WI38 (cell line): ENCODE measurements around the gene ZER1.

Experiments used
- H3K4me3 ChIP-seq: 2 replicates; pipeline ENCODE4 v1.5.1; 2011; ENCODE audit warnings: low read depth, mild to moderate bottlenecking, control low read depth, low read length
- TF ChIP-seq, protein P1 (sequence below): IDR thresholded peaks from 2 replicates; pipeline ENCODE4 v1.5.1; 2012; ENCODE audit warnings: low read depth, mild to moderate bottlenecking, control low read depth, low read length

Gene ZER1

DNA sequence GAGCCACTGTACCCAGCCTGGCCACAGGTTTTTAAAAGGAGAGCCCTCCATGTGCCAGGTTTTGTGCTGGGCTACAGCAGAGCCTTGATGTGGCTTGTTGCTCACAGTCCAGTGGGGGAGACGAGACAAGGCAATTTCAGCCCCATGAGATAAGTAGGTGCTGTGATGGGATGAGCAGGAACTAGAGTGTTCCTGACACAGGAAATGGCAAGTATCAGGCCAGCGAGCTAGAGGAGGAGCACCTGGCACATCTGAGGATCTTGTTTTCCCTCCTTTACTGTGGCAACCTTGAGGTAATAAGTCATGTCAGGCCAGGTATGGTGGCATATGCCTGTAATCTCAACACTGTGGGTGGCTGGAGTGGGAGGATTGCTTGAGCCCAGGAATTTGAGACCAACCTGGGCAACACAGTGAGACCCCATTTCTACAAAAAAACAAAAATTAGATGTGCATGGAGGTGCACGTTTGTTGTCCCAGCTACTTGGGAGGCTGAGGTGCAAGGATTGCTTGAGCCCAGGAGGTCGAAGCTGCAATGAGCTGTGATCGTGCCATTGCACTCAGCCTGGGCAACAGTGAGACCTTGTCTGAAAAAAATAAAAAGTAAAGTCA is 44.0 kb downstream of the ZER1 start:
- H3K4me3 ChIP-seq = no peak overlapping the region
- TF ChIP-seq, protein P1, sequence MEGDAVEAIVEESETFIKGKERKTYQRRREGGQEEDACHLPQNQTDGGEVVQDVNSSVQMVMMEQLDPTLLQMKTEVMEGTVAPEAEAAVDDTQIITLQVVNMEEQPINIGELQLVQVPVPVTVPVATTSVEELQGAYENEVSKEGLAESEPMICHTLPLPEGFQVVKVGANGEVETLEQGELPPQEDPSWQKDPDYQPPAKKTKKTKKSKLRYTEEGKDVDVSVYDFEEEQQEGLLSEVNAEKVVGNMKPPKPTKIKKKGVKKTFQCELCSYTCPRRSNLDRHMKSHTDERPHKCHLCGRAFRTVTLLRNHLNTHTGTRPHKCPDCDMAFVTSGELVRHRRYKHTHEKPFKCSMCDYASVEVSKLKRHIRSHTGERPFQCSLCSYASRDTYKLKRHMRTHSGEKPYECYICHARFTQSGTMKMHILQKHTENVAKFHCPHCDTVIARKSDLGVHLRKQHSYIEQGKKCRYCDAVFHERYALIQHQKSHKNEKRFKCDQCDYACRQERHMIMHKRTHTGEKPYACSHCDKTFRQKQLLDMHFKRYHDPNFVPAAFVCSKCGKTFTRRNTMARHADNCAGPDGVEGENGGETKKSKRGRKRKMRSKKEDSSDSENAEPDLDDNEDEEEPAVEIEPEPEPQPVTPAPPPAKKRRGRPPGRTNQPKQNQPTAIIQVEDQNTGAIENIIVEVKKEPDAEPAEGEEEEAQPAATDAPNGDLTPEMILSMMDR = no peak

DNA sequence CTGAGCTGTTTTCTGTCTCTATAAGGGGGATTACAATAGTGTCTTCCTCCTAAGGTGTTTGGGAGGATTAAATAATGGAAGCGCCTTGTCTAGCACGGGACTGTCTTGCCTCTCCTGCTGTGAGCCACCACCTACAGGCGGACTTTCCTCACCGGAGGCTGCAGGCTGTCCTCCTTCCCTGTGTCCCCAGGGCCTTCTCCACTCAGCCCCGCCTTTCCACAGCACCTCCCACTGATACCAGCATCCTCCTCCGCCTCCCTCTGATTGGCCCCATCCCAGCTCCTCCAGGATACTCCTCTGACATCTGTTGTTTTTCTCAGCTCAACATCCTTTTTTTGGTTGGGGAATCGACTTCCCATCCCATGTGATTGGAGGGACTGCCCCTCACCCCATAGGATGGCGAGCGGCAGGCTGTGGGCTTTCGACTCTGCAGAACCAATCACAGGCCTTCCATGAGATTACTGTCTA is 46.9 kb downstream of the ZER1 start:
- TF ChIP-seq, protein P1 = no peak
- H3K4me3 ChIP-seq = peak overlapping the region; percentile 63

DNA sequence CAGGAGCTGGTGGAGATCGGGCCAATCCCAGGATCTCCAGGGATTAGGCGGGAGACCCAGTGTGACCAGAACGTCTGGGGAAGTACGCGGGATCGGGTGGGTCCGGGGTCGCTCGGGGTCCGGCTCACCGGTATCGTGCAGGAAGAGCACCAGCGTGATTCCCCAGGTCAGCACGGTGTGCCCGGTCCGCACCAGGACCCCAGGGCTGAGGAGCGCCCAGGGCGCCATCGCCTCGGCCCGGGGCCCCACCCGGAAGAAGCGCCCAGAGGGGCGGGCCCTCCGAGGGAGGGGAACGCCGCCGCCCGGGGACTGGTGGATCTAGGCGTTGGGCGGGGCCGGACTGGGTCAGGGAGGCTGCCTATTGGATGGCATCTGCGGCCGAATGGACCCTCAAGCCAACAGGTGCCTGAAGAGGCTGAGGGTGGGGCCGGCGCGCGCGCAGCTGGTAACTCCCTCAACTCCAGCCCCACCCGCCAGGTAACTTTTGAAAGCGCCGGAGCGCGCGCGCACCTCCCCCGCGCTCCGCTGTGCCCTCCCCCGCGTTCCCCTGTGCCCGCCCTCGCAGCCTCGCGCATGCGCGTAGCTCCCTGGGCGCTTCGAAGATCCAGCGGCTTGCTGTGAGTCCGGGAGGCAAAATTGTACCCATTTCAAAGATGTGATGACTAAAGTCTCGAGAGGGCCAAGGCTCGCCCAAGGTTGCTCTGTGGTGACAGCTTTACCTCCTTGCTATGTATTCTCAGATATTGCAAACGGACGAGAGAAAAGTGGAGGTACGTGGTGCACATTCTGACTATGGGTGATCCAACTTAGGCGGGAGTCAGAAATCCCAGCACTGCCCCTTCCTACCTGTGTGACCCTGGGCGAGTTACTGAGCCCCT is 47.6 kb downstream of the ZER1 start, which contains the start of gene ZDHHC12:
ZDHHC12 (minus strand) TSS at position 262 of the 878 bp plus-strand sequence; CDS start at position 228, 34 bp downstream.
- TF ChIP-seq, protein P1 = no peak
- H3K4me3 ChIP-seq = peak within 1 kb of the TSS; percentile 63

DNA sequence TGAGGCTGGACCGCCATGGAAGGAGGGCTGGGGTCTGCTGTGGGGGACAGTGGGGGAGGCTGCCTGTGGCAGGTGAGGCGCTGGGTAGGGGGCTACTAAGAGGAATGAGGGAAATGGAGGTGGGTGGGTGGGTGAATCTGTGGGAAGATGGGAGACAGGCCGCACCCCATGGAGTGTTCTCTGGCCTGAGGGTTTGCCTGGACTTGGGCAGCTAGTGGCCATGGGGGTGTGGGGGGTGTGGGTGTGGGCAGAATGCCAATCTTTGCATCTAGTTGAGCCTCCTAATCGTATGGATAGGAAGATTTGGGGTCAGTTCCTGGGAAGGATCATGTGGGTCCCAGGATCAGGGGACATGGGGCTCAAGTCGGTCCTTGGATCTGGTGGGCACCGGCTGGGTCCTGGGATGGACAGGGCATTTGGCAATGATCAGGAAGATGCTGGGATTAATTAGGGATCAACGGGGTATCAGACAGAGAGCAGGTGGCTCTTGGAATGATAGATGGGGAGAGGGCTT is 48.3 kb downstream of the ZER1 start:
- peak overlapping the region; percentile 63 for H3K4me3 ChIP-seq
- TF ChIP-seq, protein P1 = no peak

DNA sequence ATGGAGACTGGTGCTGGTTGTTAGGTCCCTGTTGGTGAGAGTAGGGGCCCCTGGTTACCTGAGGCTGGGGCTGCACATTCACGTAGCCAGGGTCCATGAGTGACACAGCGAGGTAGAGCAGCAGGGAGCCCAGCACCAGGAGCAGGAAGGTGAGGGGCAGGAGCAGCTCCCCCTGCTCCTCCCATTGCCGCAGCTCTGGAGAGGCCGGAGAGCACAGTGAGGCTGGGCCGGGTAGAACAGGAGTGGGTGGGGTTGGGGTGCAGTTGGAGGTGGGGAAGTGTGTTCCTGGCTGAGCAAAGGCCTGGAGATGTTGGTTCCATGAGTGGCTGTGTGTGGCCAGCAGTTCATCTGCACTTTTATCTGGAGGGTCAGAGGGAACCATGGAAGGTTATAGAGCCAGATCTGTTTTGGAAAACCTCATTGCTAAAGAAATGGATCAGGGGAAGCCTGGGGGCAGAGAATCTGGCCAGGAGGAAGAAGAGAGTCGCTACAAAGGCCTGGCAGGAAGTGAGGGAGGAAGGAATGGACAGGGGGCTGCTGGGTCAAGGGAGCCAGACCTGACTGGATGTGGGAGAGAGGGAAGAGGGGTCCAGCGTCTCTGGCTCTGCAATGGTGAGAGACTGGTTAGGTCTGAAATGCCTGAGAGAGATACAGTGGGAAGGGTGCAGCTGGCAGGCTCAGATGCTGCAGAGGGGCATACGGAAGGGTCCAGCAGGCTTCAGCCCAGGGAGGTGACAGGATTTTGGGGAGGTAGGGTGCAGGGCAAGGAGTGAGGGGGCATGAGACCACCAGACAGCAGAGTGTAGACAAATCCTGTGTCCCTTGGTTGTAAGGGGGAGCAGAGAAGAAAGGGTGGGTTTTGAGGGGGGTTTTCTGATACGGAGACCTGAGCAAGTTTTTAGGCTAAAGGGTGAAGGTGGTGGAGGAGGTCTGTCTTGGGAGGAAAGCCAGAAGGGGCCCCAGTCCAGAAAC is 49.1 kb downstream of the ZER1 start:
- TF ChIP-seq, protein P1 = no peak
- no peak overlapping the region for H3K4me3 ChIP-seq

DNA sequence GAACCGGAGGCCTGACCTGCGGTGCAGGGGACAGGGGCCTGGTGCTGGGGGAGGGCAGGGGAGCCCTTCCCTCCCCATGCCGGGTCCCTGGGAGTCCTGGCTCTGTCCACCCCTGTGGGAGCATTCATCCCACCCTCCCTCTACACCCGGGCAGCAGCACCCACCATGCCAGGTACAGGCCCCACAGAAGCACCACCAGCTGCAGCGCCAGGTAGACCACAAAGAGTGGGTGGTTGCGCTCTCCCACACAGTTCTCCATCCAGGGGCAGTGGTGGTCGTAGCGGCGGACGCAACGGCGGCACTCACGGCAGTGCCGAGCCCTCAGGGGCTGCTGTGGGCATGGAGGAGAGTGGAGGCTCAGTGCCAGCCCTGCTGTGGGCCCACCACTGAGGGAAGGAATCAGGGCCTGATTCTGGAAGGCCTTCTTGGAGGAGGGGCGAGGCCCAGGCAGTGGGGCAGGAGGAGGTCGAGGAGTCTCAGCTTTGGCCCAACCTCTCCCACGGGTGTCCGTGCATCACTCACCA is 50.2 kb downstream of the ZER1 start:
- H3K4me3 ChIP-seq = no peak overlapping the region
- TF ChIP-seq, protein P1 = no peak
